HepG2 (cell line): ENCODE results near the gene OBP2A. TPM values are rescaled to one million over a fixed set of nuclear protein-coding genes. Genes with fewer than 3 reads are reported as not detected.

Experiments
- AGO2 ChIP-seq: fragments of 200-400 bp; formaldehyde crosslinking; optimal IDR thresholded peaks from 2 replicates; pipeline ENCODE3; 2017; ENCODE audit warnings: mild to moderate bottlenecking, low read depth, low read length, moderate library complexity
- BRCA1 ChIP-seq: sonication (generic); formaldehyde crosslinking; IDR thresholded peaks from 2 replicates; pipeline ENCODE4 v1.4.0; 2020; ENCODE audit warnings: missing genetic modification reagents
- KLF12 ChIP-seq: sonication (generic); formaldehyde crosslinking; IDR thresholded peaks from 2 replicates; pipeline ENCODE4 v1.4.0; 2020; ENCODE audit warnings: missing genetic modification reagents, borderline replicate concordance
- PAXIP1 ChIP-seq: sonication (generic); formaldehyde crosslinking; conservative IDR thresholded peaks from 2 replicates; pipeline ENCODE4 v1.4.0; 2020; ENCODE audit warnings: mild to moderate bottlenecking, missing genetic modification reagents, moderate library complexity
- PRDM15 ChIP-seq: sonication (generic); formaldehyde crosslinking; IDR thresholded peaks from 2 replicates; pipeline ENCODE4 v1.4.0; 2020; ENCODE audit warnings: missing genetic modification reagents
- PRDM4 ChIP-seq: sonication (generic); formaldehyde crosslinking; IDR thresholded peaks from 2 replicates; pipeline ENCODE4 v1.9.0; 2021; ENCODE audit warnings: missing genetic modification reagents, borderline replicate concordance
- TCF7L2 ChIP-seq: IDR thresholded peaks from 2 replicates; pipeline ENCODE4 v1.6.1; 2011; ENCODE audit warnings: mild to moderate bottlenecking, low read depth, low read length, moderate library complexity
- TFAP4 ChIP-seq: sonication (generic); IDR thresholded peaks from 2 replicates; pipeline ENCODE4 v1.6.1; 2016; ENCODE audit warnings: low read depth, borderline replicate concordance
- YEATS4 ChIP-seq: sonication (generic); formaldehyde crosslinking; IDR thresholded peaks from 2 replicates; pipeline ENCODE4 v1.4.0; 2020; ENCODE audit warnings: missing genetic modification reagents, borderline replicate concordance
- ZNF382 ChIP-seq: sonication (generic); formaldehyde crosslinking; IDR thresholded peaks from 2 replicates; pipeline ENCODE4 v1.5.0; 2020; ENCODE audit warnings: missing genetic modification reagents, mild to moderate bottlenecking, borderline replicate concordance
- ZNF550 ChIP-seq: sonication (generic); formaldehyde crosslinking; IDR thresholded peaks from 2 replicates; pipeline ENCODE4 v1.4.0; 2020; ENCODE audit warnings: mild to moderate bottlenecking, missing genetic modification reagents, borderline replicate concordance
- ZNF891 ChIP-seq: sonication (generic); formaldehyde crosslinking; IDR thresholded peaks from 2 replicates; pipeline ENCODE4 v1.5.0; 2020; ENCODE audit warnings: mild to moderate bottlenecking, missing genetic modification reagents
- ZSCAN22 ChIP-seq: sonication (generic); formaldehyde crosslinking; IDR thresholded peaks from 2 replicates; pipeline ENCODE4 v1.4.0; 2020; ENCODE audit warnings: mild to moderate bottlenecking, missing genetic modification reagents
- polyA plus RNA-seq, 8 experiments: library from polyadenylated mRNA; depleted of rRNA in 3 of 8; stranded (reverse) in 7 of 8; unstranded in 1 of 8; fragments of >200 nt; fragmentation: Illumina TruSeq in 4 of 8; extraction: Trizol in 4 of 8; gene quantifications; 2 replicates each; pipeline versions ENCODE4 v1.2.1 to v1.2.3, GENCODE V29; 2011 to 2016; ENCODE audit warnings: low read depth in 4 of 8, missing spikeins in 1 of 8, mixed read lengths in 1 of 8; ENCODE audit not compliant: insufficient read depth in 1 of 8
- total RNA-seq, 5 experiments: library from RNA; depleted of rRNA; stranded (reverse); fragments of >200 nt; fragmentation: Illumina TruSeq; extraction: Trizol; gene quantifications; 2 replicates each; pipeline ENCODE4 v1.2.3, GENCODE V29; 2016; ENCODE audit warnings: low read depth in 1 of 5

OBP2A gene
- total and polyA plus RNA-seq, 2 of the 13 experiments (the other 11 are each of a cell fraction or from before 2014, with no cell fraction given): 0.32 TPM; not detected in 1

GRCh38 chr9:135499326-135500070 lies 46.4 kb upstream of the OBP2A start (continued):
- TF ChIP-seq PRDM15 (CRISPR knock-in tag): no peak
- TF ChIP-seq KLF12 (CRISPR knock-in tag): no peak
- TF ChIP-seq TCF7L2: no peak
- 0 out of 2 replicates have a peak, but pooled peaks have one; percentile 14 for TF ChIP-seq YEATS4
- no peak for TF ChIP-seq TFAP4
- TF ChIP-seq PRDM4 (CRISPR knock-in tag): no peak
- no peak for TF ChIP-seq ZNF891 (CRISPR knock-in tag)
- peak; percentile 49; the same call in 1 of the 2 replicates for TF ChIP-seq PAXIP1
- TF ChIP-seq ZNF382 (CRISPR knock-in tag): no peak
- peak; percentile 72 for TF ChIP-seq AGO2
- no peak for TF ChIP-seq ZSCAN22 (CRISPR knock-in tag)
- TF ChIP-seq ZNF550 (CRISPR knock-in tag): no peak
- no peak for TF ChIP-seq BRCA1 (CRISPR knock-in tag)
